K562 (cell line): ENCODE results near the gene DBH. TPM values are rescaled to one million over a fixed set of nuclear protein-coding genes. Genes with fewer than 3 reads are reported as not detected.

Experiments
- GTF2A2 ChIP-seq: IDR thresholded peaks from 2 replicates; pipeline ENCODE4 v1.6.1; 2016; ENCODE audit warnings: mild to moderate bottlenecking, missing genetic modification characterization, missing compliant biosample characterization
- HMGN3 ChIP-seq: IDR thresholded peaks from 2 replicates; pipeline ENCODE4 v1.6.1; 2011; ENCODE audit warnings: borderline replicate concordance, low read depth, mild to moderate bottlenecking, mixed read lengths, low read length; ENCODE audit not compliant: insufficient read length; ENCODE audit errors: extremely low read depth
- NFIX ChIP-seq: fragments of 250-450 bp; sonication (Bioruptor Pico); IDR thresholded peaks from 2 replicates; pipeline ENCODE4 v1.4.0; 2020; ENCODE audit warnings: low read depth, mild to moderate bottlenecking, moderate library complexity
- ZKSCAN3 ChIP-seq: fragments of 250-450 bp; sonication (Bioruptor Pico); IDR thresholded peaks from 2 replicates; pipeline ENCODE4 v1.4.0; 2020
- ZNF184 ChIP-seq: sonication (generic); formaldehyde crosslinking; IDR thresholded peaks from 2 replicates; pipeline ENCODE4 v1.5.0; 2020; ENCODE audit warnings: missing genetic modification reagents
- ZNF274 ChIP-seq: IDR thresholded peaks from 2 replicates; pipeline ENCODE4 v1.6.1; 2011; ENCODE audit warnings: low read depth, mild to moderate bottlenecking, low read length, moderate library complexity, borderline replicate concordance
- ZNF41 ChIP-seq: fragments of 250-450 bp; sonication (Bioruptor Pico); conservative IDR thresholded peaks from 2 replicates; pipeline ENCODE4 v1.4.0; 2020; ENCODE audit warnings: mild to moderate bottlenecking
- ZNF696 ChIP-seq: fragments of 250-450 bp; sonication (Bioruptor Pico); conservative IDR thresholded peaks from 2 replicates; pipeline ENCODE4 v1.4.0; 2020; ENCODE audit warnings: mild to moderate bottlenecking, moderate library complexity
- polyA plus RNA-seq, 8 experiments: library from polyadenylated mRNA; depleted of rRNA in 4 of 8; stranded (reverse) in 5 of 8; unstranded in 3 of 8; fragments of >200 nt; fragmentation: Nextera tagmentation in 2 of 8; fragmentation: Illumina TruSeq in 1 of 8; extraction: Ambion mirVana in 2 of 8; extraction: Trizol in 1 of 8; gene quantifications; 2 replicates each; pipeline versions ENCODE4 v1.2.1 to v1.2.3, GENCODE V29; 2011 to 2014; ENCODE audit warnings: inconsistent platforms in 1 of 8, missing spikeins in 1 of 8
- total RNA-seq, 7 experiments: library from RNA; depleted of rRNA in 6 of 7; stranded (reverse); fragments of >200 nt in 6 of 7; fragmentation: Illumina TruSeq in 2 of 7; extraction: Trizol in 2 of 7; gene quantifications; 2 replicates each; pipeline versions ENCODE4 v1.2.1 to v1.2.3, GENCODE V29; 2011 to 2021; ENCODE audit warnings: low replicate concordance in 1 of 7
- TF ChIP-seq, protein P1 (sequence below): sonication (generic); formaldehyde crosslinking; IDR thresholded peaks from 2 replicates; pipeline ENCODE4 v1.8.1; 2023; ENCODE audit warnings: mild to moderate bottlenecking, missing genetic modification reagents, moderate library complexity
- TF ChIP-seq, protein P2 (sequence below): IDR thresholded peaks from 2 replicates; pipeline ENCODE4 v1.6.1; 2011; ENCODE audit not compliant: insufficient read length; ENCODE audit errors: extremely low read depth
- TF ChIP-seq, protein P3 (sequence below): sonication (generic); formaldehyde crosslinking; IDR thresholded peaks from 2 replicates; pipeline ENCODE4 v1.8.1; 2023; ENCODE audit warnings: mild to moderate bottlenecking, missing genetic modification reagents
- TF ChIP-seq, protein P4 (sequence below): IDR thresholded peaks from 2 replicates; pipeline ENCODE4 v1.6.1; 2016; ENCODE audit warnings: missing genetic modification characterization, missing compliant biosample characterization

Gene DBH
- total and polyA plus RNA-seq, 9 of the 15 experiments (the other 6 are each of a cell fraction or from before 2014, with no cell fraction given), result not detected

DNA sequence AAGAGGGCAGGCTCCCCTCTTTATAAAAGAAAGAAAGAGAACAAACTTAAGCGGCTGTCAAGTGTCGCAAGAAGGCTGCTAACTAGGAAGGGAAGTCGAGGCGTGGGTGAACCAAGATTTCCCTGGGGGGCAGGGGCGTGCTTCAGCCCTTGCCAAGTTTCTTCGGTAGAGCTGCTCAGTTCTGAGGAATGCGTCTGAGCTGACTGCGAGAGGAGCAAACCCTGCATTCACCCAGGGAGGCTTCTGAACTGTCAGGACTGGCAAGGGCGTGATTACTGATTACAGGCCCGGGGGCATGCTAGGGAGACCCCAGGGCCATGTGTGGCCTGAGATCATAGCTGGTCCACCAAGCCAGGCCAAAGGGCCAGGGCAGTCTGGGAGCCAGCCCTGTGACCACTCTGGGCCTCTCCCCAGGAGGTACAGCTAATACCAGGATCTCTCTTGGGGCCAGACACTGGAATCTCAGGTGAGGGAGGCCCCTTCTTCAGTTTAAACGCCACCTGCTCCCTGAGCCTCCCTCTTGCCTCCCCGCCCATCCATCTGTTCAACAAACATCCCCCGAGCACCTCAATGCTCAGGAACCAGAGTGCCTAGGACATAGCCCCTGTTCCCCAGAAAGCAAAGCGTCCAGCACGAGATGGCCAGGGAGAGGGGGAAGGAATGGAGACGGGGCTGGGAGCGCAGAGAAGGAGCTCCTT lies 71.1 kb downstream of the DBH start (continued):
- TF ChIP-seq, protein P1, sequence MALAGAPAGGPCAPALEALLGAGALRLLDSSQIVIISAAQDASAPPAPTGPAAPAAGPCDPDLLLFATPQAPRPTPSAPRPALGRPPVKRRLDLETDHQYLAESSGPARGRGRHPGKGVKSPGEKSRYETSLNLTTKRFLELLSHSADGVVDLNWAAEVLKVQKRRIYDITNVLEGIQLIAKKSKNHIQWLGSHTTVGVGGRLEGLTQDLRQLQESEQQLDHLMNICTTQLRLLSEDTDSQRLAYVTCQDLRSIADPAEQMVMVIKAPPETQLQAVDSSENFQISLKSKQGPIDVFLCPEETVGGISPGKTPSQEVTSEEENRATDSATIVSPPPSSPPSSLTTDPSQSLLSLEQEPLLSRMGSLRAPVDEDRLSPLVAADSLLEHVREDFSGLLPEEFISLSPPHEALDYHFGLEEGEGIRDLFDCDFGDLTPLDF, result no peak
- no peak for TF ChIP-seq ZNF184 (CRISPR knock-in tag)
- TF ChIP-seq, protein P2, sequence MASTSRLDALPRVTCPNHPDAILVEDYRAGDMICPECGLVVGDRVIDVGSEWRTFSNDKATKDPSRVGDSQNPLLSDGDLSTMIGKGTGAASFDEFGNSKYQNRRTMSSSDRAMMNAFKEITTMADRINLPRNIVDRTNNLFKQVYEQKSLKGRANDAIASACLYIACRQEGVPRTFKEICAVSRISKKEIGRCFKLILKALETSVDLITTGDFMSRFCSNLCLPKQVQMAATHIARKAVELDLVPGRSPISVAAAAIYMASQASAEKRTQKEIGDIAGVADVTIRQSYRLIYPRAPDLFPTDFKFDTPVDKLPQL, result no peak
- TF ChIP-seq HMGN3, result no peak
- TF ChIP-seq ZKSCAN3 (CRISPR knock-in tag), result no peak
- TF ChIP-seq ZNF274, result no peak
- TF ChIP-seq, protein P3, sequence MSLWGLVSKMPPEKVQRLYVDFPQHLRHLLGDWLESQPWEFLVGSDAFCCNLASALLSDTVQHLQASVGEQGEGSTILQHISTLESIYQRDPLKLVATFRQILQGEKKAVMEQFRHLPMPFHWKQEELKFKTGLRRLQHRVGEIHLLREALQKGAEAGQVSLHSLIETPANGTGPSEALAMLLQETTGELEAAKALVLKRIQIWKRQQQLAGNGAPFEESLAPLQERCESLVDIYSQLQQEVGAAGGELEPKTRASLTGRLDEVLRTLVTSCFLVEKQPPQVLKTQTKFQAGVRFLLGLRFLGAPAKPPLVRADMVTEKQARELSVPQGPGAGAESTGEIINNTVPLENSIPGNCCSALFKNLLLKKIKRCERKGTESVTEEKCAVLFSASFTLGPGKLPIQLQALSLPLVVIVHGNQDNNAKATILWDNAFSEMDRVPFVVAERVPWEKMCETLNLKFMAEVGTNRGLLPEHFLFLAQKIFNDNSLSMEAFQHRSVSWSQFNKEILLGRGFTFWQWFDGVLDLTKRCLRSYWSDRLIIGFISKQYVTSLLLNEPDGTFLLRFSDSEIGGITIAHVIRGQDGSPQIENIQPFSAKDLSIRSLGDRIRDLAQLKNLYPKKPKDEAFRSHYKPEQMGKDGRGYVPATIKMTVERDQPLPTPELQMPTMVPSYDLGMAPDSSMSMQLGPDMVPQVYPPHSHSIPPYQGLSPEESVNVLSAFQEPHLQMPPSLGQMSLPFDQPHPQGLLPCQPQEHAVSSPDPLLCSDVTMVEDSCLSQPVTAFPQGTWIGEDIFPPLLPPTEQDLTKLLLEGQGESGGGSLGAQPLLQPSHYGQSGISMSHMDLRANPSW, result no peak
- no peak for TF ChIP-seq GTF2A2
- TF ChIP-seq ZNF41, result no peak
- TF ChIP-seq, protein P4, sequence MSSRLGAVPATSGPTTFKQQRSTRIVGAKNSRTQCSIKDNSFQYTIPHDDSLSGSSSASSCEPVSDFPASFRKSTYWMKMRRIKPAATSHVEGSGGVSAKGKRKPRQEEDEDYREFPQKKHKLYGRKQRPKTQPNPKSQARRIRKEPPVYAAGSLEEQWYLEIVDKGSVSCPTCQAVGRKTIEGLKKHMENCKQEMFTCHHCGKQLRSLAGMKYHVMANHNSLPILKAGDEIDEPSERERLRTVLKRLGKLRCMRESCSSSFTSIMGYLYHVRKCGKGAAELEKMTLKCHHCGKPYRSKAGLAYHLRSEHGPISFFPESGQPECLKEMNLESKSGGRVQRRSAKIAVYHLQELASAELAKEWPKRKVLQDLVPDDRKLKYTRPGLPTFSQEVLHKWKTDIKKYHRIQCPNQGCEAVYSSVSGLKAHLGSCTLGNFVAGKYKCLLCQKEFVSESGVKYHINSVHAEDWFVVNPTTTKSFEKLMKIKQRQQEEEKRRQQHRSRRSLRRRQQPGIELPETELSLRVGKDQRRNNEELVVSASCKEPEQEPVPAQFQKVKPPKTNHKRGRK (tag), result no peak
- no peak for TF ChIP-seq NFIX (CRISPR knock-in tag)
- no peak for TF ChIP-seq ZNF696
